ENCODE results near the gene CTXND2. TPM values are rescaled to one million over a fixed set of nuclear protein-coding genes. Genes with fewer than 3 reads are reported as not detected.
"Not testable (repeated sequence)": the region's sequence is repeated elsewhere in the genome, so short reads cannot be mapped to it uniquely, and the experiment has no call there.

The CTXND2 gene
- total RNA-seq, 1 donor: not detected

DNA sequence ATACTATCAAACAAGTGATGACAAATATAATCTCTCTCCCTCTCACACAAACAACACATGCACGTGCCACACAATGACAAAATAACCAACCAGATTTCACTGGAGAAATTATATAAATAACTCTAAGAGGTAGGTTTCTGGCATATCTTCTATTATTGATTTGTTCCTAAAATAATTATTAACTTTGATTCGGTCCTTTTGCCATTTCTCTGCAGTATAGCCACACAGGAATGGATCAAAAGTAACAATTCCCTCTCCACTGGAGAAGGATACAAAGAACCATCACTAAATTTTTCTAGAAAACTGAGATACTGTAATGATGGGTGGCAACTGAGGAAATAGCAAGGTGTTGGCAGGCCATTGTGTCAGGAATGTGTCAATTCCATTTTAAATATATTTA, 44.0 kb upstream of the CTXND2 start:
- Histone ChIP-seq H3K4me3 (ENCODE audit: insufficient read depth, low read length) (no peak overlapping the region), H3K79me2 (ENCODE audit: insufficient read depth, low read length) (peaks cover 20% of the 10 kb centered on the region), H2AFZ (ENCODE audit: low read length) (no peak overlapping the region), H3K27me3 (ENCODE audit: insufficient read depth, low read length) (no peaks in the 10 kb centered on the region), H4K20me1 (ENCODE audit: insufficient read depth, low read length) (peaks cover 2% of the 10 kb centered on the region), H3K9me3 (ENCODE audit: low read depth, low read length) (no peaks in the 10 kb centered on the region), H3K36me3 (ENCODE audit: insufficient read depth, low read length) (peaks cover 18% of the 10 kb centered on the region), H3K4me2 (ENCODE audit: insufficient read depth, low read length) (no peak overlapping the region), H3K27ac (ENCODE audit: low read depth, low read length) (no peak overlapping the region), H3K4me1 (ENCODE audit: insufficient read depth, low read length) (peaks cover 3% of the 10 kb centered on the region)
- DNase-seq (ENCODE audit: insufficient read length, low spot score, missing footprints): no peak
- TF ChIP-seq, protein P1, sequence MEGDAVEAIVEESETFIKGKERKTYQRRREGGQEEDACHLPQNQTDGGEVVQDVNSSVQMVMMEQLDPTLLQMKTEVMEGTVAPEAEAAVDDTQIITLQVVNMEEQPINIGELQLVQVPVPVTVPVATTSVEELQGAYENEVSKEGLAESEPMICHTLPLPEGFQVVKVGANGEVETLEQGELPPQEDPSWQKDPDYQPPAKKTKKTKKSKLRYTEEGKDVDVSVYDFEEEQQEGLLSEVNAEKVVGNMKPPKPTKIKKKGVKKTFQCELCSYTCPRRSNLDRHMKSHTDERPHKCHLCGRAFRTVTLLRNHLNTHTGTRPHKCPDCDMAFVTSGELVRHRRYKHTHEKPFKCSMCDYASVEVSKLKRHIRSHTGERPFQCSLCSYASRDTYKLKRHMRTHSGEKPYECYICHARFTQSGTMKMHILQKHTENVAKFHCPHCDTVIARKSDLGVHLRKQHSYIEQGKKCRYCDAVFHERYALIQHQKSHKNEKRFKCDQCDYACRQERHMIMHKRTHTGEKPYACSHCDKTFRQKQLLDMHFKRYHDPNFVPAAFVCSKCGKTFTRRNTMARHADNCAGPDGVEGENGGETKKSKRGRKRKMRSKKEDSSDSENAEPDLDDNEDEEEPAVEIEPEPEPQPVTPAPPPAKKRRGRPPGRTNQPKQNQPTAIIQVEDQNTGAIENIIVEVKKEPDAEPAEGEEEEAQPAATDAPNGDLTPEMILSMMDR (IDR thresholded peaks at IDR 0.05; ENCODE audit: extremely low read depth, low read depth, low read length): no peak

- no peaks in the 10 kb centered on the region for H3K27me3 ChIP-seq (ENCODE audit: insufficient read depth, low read length)
- DNase-seq (ENCODE audit: insufficient read length, low spot score, missing footprints): no peak
- H3K4me3 ChIP-seq (ENCODE audit: insufficient read depth, low read length): no peak overlapping the region
- peaks cover 2% of the 10 kb centered on the region for H4K20me1 ChIP-seq (ENCODE audit: insufficient read depth, low read length)
- no peaks in the 10 kb centered on the region for H3K9me3 ChIP-seq (ENCODE audit: low read depth, low read length)
- H3K27ac ChIP-seq (ENCODE audit: low read depth, low read length): no peak overlapping the region
- peaks cover 5% of the 10 kb centered on the region for H3K4me1 ChIP-seq (ENCODE audit: insufficient read depth, low read length)
- no peak overlapping the region for H3K4me2 ChIP-seq (ENCODE audit: insufficient read depth, low read length)
- no peak overlapping the region for H2AFZ ChIP-seq (ENCODE audit: low read length)
- H3K36me3 ChIP-seq (ENCODE audit: insufficient read depth, low read length): peaks cover 18% of the 10 kb centered on the region
- peaks cover 20% of the 10 kb centered on the region for H3K79me2 ChIP-seq (ENCODE audit: insufficient read depth, low read length)
- TF ChIP-seq, protein P1 (IDR thresholded peaks at IDR 0.05; ENCODE audit: extremely low read depth, low read depth, low read length): no peak
These were observed 43.5 kb upstream of the CTXND2 start for GRCh38 chr1:150843474-150843873.

DNA sequence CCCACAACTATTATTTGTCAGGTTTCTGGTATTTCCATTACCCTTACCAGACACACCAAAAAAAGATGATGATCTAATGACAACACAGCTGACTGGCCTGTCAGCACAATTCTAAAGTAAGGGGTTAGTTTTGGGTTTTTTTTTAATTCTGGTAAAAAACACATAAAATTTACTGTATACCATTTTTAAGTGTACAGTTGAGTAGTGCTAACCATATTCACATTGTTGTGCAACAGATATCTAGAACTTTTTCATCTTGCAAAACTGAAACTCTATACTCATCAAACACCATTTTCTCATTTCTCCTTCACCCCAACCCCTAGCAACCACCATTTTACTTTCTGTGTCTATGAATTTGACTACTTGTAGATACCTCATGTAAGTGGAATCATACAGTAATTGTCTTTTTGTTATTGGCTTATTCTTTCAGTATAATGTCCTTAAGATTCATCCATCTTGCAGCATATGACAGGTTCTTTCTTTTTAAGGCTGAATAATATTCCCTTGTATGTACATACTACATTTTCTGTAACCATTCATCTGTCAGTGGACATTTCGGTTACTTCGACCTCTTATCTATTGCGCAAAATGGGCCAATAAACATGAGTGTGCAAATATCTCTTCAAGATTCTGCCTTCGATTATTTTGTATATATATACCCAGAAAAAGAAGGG, 40.3 kb upstream of the CTXND2 start:
- DNase-seq (ENCODE audit: insufficient read length, low spot score, missing footprints): no peak
- H3K27ac ChIP-seq (ENCODE audit: low read depth, low read length): peak overlapping the region; percentile 21
- H3K4me2 ChIP-seq (ENCODE audit: insufficient read depth, low read length): no peak overlapping the region
- H2AFZ ChIP-seq (ENCODE audit: low read length): no peak overlapping the region
- H3K4me3 ChIP-seq (ENCODE audit: insufficient read depth, low read length): no peak overlapping the region
- no peaks in the 10 kb centered on the region for H3K9me3 ChIP-seq (ENCODE audit: low read depth, low read length)
- TF ChIP-seq, protein P1 (IDR thresholded peaks at IDR 0.05; ENCODE audit: extremely low read depth, low read depth, low read length): no peak
- peaks cover 2% of the 10 kb centered on the region for H4K20me1 ChIP-seq (ENCODE audit: insufficient read depth, low read length)
- peaks cover 13% of the 10 kb centered on the region for H3K36me3 ChIP-seq (ENCODE audit: insufficient read depth, low read length)
- peaks cover 5% of the 10 kb centered on the region for H3K4me1 ChIP-seq (ENCODE audit: insufficient read depth, low read length)
- H3K79me2 ChIP-seq (ENCODE audit: insufficient read depth, low read length): peaks cover 19% of the 10 kb centered on the region
- no peaks in the 10 kb centered on the region for H3K27me3 ChIP-seq (ENCODE audit: insufficient read depth, low read length)

DNA sequence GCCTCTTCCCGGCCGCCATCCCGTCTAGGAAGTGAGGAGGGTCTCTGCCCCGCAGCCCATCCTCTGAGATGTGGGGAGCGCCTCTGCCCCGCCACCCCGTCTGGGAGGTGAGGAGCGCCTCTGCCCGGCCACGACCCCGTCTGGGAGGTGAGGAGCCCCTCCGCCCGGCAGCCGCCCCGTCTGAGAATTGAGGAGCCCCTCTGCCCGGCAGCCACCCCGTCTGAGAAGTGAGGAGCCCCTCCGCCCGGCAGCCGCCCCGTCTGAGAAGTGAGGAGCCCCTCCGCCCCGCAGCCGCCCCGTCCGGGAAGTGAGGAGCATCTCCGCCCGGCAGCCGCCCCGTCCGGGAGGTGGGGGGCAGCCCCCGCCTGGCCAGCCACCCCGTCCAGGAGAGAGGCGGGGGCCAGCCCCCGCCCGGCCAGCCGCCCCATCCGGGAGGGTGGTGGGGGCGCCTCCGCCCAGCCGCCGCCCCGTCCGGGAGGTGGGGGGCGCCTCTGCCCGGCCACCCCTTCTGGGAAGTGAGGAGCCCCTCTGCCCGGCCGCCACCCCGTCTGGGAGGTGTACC, 36.1 kb upstream of the CTXND2 start:
- not testable (repeated sequence) for DNase-seq (ENCODE audit: insufficient read length, low spot score, missing footprints); H3K9me3 ChIP-seq (ENCODE audit: low read depth, low read length); H3K27me3 ChIP-seq (ENCODE audit: insufficient read depth, low read length); H3K4me3 ChIP-seq (ENCODE audit: insufficient read depth, low read length); H3K27ac ChIP-seq (ENCODE audit: low read depth, low read length); H3K4me1 ChIP-seq (ENCODE audit: insufficient read depth, low read length); H3K4me2 ChIP-seq (ENCODE audit: insufficient read depth, low read length); H2AFZ ChIP-seq (ENCODE audit: low read length); H4K20me1 ChIP-seq (ENCODE audit: insufficient read depth, low read length)
- Histone ChIP-seq H3K36me3 (ENCODE audit: insufficient read depth, low read length) (peaks cover 17% of the 10 kb centered on the region), H3K79me2 (ENCODE audit: insufficient read depth, low read length) (peaks cover 27% of the 10 kb centered on the region)

DNA sequence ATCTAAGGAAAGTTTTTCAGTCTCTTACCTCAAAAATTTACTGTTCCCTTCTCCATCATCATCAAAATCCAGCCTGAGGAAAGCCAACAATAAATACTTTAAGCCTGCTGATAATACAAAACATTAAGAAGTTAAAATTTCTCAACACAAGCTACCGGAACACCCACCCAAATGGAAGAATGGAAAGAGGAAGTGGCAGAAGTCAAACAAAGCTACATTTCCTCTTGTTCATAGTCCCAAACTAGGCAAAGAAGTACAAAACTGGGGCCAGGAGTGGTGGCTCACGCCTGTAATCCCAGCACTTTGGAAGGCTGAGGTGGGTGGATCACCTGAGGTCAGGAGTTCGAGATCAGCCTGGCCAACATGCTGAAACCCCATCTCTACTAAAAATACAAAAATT, 34.2 kb upstream of the CTXND2 start:
- not testable (repeated sequence) for H3K27me3 ChIP-seq (ENCODE audit: insufficient read depth, low read length); H3K4me3 ChIP-seq (ENCODE audit: insufficient read depth, low read length); DNase-seq (ENCODE audit: insufficient read length, low spot score, missing footprints); H4K20me1 ChIP-seq (ENCODE audit: insufficient read depth, low read length); H3K9me3 ChIP-seq (ENCODE audit: low read depth, low read length); H3K4me1 ChIP-seq (ENCODE audit: insufficient read depth, low read length); H3K4me2 ChIP-seq (ENCODE audit: insufficient read depth, low read length); H2AFZ ChIP-seq (ENCODE audit: low read length)
- Histone ChIP-seq H3K79me2 (ENCODE audit: insufficient read depth, low read length) (peaks cover 24% of the 10 kb centered on the region), H3K36me3 (ENCODE audit: insufficient read depth, low read length) (peaks cover 28% of the 10 kb centered on the region), H3K27ac (ENCODE audit: low read depth, low read length) (peak overlapping the region; percentile 17)

Measured in osteoblast (primary cell).